Measurements from ENCODE around the gene SUPT7L. TPM values are rescaled to one million over a fixed set of nuclear protein-coding genes. Genes with fewer than 3 reads are reported as not detected.

Gene SUPT7L
- total and polyA plus RNA-seq, 11 donors = 18.6 to 29.5 (median 26.1) TPM

DNA sequence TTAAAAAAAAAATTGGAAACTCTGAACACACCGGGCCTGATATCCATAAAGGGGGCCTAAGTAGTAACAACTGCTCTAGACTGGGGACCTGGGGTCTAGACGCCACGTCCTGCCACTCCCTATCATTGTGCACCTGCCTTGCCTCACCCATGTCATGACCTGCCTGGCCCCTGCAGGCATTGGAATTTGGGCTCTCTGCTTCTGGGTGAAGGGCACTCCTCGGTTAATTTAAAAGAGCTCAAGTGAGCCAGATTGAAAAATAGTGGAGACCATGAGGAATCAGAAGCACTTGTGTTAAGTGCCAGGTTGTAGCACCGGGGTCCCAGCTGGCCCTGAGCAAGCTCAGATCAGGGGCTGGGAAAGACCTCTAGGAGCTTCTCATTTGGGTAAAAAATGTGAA is 48.4 kb upstream of the SUPT7L start:
- peak overlapping the region in 4 of 12 donors; percentile 1 to 37 (median 8) for H3K27ac ChIP-seq
- peaks cover 0 to 49% (median 28%) of the 10 kb centered on the region in 12 donors for H3K4me1 ChIP-seq

DNA sequence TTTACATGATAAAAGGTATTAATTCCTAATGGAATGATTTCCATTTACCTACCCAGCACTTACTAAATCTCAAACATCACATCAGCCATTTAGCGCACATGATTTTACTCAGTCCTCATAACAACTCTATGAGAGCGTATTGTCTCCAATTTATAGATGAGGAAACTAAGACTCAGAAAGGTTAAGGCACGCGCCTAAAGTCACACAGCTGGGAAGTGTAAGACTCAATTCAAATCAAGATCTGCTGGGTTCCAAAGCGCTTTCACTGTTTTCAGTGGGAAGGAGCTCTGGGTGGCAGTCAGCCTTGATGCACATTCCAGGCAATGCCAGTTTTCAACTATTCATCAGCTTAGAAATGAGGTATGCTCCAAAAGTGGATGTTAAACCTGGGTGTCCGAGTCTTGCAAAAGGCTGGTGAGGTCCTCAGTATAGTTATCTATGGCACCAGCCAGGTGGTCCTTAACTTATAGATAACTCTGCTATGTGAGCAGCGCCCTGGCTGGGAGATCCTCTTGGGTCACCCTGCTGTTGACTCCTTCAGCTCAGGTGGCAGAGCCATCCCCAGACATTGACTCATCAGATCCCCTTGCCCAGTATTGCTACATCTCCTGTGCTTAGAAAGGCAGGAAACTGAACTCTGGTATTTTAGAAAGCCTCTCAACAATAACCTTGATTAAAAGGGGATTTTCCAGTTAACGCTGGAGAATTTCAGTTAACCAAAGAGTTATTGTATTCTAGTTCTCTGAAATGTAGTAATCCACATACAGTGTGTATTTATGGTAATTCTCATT is 47.4 kb upstream of the SUPT7L start:
- no peaks in the 10 kb centered on the region for H3K36me3 ChIP-seq
- H3K27ac ChIP-seq = peak overlapping the region in 2 of 12 donors; percentile 7 to 37
- no peak overlapping the region for H3K4me3 ChIP-seq
- H3K4me1 ChIP-seq = peaks cover 0 to 51% (median 31%) of the 10 kb centered on the region in 12 donors
- H3K27me3 ChIP-seq = peaks cover 0 to 8% (median 0%) of the 10 kb centered on the region in 9 donors
- intact Hi-C loops (cut with DNase I) = no loop called here
- DNase-seq = no peak
- no peak for TF ChIP-seq POLR2A (IDR thresholded peaks at IDR 0.05)
- TF ChIP-seq, protein P1, sequence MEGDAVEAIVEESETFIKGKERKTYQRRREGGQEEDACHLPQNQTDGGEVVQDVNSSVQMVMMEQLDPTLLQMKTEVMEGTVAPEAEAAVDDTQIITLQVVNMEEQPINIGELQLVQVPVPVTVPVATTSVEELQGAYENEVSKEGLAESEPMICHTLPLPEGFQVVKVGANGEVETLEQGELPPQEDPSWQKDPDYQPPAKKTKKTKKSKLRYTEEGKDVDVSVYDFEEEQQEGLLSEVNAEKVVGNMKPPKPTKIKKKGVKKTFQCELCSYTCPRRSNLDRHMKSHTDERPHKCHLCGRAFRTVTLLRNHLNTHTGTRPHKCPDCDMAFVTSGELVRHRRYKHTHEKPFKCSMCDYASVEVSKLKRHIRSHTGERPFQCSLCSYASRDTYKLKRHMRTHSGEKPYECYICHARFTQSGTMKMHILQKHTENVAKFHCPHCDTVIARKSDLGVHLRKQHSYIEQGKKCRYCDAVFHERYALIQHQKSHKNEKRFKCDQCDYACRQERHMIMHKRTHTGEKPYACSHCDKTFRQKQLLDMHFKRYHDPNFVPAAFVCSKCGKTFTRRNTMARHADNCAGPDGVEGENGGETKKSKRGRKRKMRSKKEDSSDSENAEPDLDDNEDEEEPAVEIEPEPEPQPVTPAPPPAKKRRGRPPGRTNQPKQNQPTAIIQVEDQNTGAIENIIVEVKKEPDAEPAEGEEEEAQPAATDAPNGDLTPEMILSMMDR (IDR thresholded peaks at IDR 0.05) = no peak
- no peaks in the 10 kb centered on the region for H3K9me3 ChIP-seq
- ATAC-seq = no peak
- 80 to 90% (median 88%) methylated on average over 8 of the region's 8 CpGs for WGBS, 4 donors

More for the DNA sequence above, 48.4 kb upstream of the SUPT7L start:
- TF ChIP-seq, protein P1 (IDR thresholded peaks at IDR 0.05) = no peak
- TF ChIP-seq POLR2A (IDR thresholded peaks at IDR 0.05) = no peak
- WGBS, 4 donors = 62 to 83% (median 81%) methylated on average over 5 of the region's 5 CpGs
- no peak overlapping the region for H3K4me3 ChIP-seq
- no peaks in the 10 kb centered on the region for H3K9me3 ChIP-seq
- H3K27me3 ChIP-seq = peaks cover 0 to 8% (median 0%) of the 10 kb centered on the region in 9 donors
- DNase-seq (no peak), ATAC-seq (no peak)
- intact Hi-C loops (cut with DNase I) = no loop called here
- no peaks in the 10 kb centered on the region for H3K36me3 ChIP-seq

DNA sequence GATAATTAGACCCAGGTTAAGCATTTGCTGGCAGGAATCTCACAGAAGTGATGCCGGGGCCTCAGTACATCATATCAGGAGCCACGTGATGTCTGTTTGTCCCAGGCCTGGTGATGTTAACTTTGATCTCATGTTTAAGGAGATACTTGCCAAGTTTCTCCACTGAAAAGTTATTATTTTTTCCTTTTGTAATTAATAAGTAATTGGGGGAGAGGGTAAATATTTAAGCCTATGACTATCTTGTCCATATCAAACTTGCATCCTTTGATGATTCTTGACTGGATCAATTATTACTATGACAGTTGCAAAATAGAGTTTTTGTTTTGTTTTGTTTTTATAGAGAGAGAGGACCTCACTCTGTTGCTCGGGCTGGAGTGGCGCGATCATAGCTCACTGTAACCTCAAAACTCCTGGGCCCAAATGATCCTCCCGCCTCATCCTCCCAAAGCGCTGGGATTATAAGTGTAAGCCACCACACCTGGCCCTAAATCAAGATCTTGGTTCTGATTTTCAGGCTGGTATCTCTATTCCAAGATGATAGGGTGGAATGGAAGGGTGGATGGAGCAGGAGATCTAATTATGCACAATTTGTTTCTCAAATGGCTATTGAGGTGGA is 46.7 kb upstream of the SUPT7L start:
- WGBS, 4 donors = 81 to 85% (median 84%) methylated on average over 7 of the region's 7 CpGs
- H3K4me3 ChIP-seq = no peak overlapping the region
- peaks cover 0 to 50% (median 30%) of the 10 kb centered on the region in 12 donors for H3K4me1 ChIP-seq
- H3K9me3 ChIP-seq = no peaks in the 10 kb centered on the region
- H3K27ac ChIP-seq = peak overlapping the region in 2 of 12 donors; percentile 7 to 30
- H3K36me3 ChIP-seq = no peaks in the 10 kb centered on the region
- no peak for ATAC-seq
- TF ChIP-seq POLR2A (IDR thresholded peaks at IDR 0.05) = no peak
- TF ChIP-seq, protein P1 (IDR thresholded peaks at IDR 0.05) = no peak
- H3K27me3 ChIP-seq = peaks cover 0 to 3% (median 0%) of the 10 kb centered on the region in 9 donors
- intact Hi-C loops (cut with DNase I) = loop anchor here in 4 of 10 donors (5.0 to 10.0 kb wide), 4 partner anchors 182 to 745 kb away; partner anchors contain the start of genes FOSL2 (in 2 of the 4), BABAM2 (in 1 of the 4) and RBKS (in 1 of the 4)
- DNase-seq = no peak

DNA sequence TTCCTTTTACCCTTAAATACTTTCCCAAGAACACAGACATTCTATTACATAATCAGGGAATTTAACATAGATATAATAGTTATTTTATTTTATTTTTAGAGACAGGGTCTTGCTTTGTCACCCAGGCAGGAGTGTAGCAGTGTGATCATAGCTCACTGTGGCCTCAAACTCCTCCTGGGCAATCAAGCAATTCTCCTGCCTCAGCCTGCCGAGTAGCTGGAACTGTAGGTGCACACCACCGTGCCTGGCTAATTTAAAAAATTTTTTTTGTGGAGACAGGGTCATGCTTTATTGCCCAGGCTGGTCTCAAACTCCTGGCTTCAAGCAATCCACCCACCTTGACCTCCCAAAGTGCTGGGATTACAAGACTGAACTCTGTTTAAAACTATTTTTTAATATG is 45.9 kb upstream of the SUPT7L start:
- Histone ChIP-seq H3K4me3 (no peak overlapping the region), H3K36me3 (no peaks in the 10 kb centered on the region), H3K27ac (peak overlapping the region in 3 of 12 donors; percentile 1 to 45 (median 30)), H3K9me3 (no peaks in the 10 kb centered on the region), H3K27me3 (no peaks in the 10 kb centered on the region), H3K4me1 (peaks cover 0 to 44% (median 24%) of the 10 kb centered on the region in 12 donors)
- no peak for DNase-seq
- WGBS, 4 donors = 27 to 56% (median 47%) methylated on average over 2 of the region's 2 CpGs
- TF ChIP-seq POLR2A (IDR thresholded peaks at IDR 0.05) = no peak
- TF ChIP-seq, protein P1 (IDR thresholded peaks at IDR 0.05) = no peak
- intact Hi-C loops (cut with DNase I) = loop anchor here in 4 of 10 donors (5.0 to 10.0 kb wide), 4 partner anchors 183 to 745 kb away; partner anchors contain the start of genes FOSL2 (in 2 of the 4), BABAM2 (in 1 of the 4) and RBKS (in 1 of the 4)
- no peak for ATAC-seq
